WTC11 (cell line): ENCODE data around the gene SNTB2. TPM values are rescaled to one million over a fixed set of nuclear protein-coding genes. Genes with fewer than 3 reads are reported as not detected.
"Not testable (repeated sequence)": the region's sequence is repeated elsewhere in the genome, so short reads cannot be mapped to it uniquely, and the experiment has no call there.

ENCODE experiments used
- ATAC-seq: fragments of 200-7000 bp; cut with Tn5 transposase; 2 replicates; pipeline ENCODE4 v1.10.0; 2021; ENCODE audit warnings: mild to moderate bottlenecking, moderate library complexity
- CTCF ChIA-PET: fragments of 300-600 bp; sonication (Branson Sonifier 250); formaldehyde crosslinking; loops from one replicate; lab custom pipeline; 2021; ENCODE audit warnings: antibody characterized with exemption; lab: Charles Lee
- POLR2A ChIA-PET: fragments of 350-600 bp; sonication (Branson Sonifier 250); formaldehyde crosslinking; loops from one replicate; lab custom pipeline; 2021; ENCODE audit warnings: antibody characterized with exemption; lab: Charles Lee
- DNase-seq: peaks from one replicate; pipeline ENCODE4 v3.0.0; 2021; ENCODE audit warnings: low spot score
- H3K27ac Mint-ChIP-seq: 2 replicates; pipeline ENCODE4 v1.8.0; 2021; ENCODE audit warnings: mixed read lengths
- H3K27me3 Mint-ChIP-seq: 2 replicates; pipeline ENCODE4 v1.8.0; 2021; ENCODE audit warnings: low read depth, mild to moderate bottlenecking, moderate library complexity, mixed read lengths
- H3K36me3 Mint-ChIP-seq: 2 replicates; pipeline ENCODE4 v1.8.0; 2021; ENCODE audit warnings: mixed read lengths
- H3K4me1 Mint-ChIP-seq: 2 replicates; pipeline ENCODE4 v1.8.0; 2022; ENCODE audit warnings: mixed read lengths
- H3K4me3 Mint-ChIP-seq: 2 replicates; pipeline ENCODE4 v1.8.0; 2021; ENCODE audit warnings: mild to moderate bottlenecking, moderate library complexity, mixed read lengths
- H3K9me3 Mint-ChIP-seq: 2 replicates; pipeline ENCODE4 v1.8.0; 2021; ENCODE audit warnings: mixed read lengths
- AFF4 ChIP-seq: sonication (generic); formaldehyde crosslinking; IDR thresholded peaks from 2 replicates; pipeline ENCODE4 v1.8.1; 2023; ENCODE audit warnings: mild to moderate bottlenecking, missing genetic modification reagents, borderline replicate concordance
- JAZF1 ChIP-seq: fragments of 250-450 bp; sonication (Bioruptor Pico); IDR thresholded peaks from 2 replicates; pipeline ENCODE4 v1.9.0; 2021; ENCODE audit warnings: moderate library complexity, mild to moderate bottlenecking, inconsistent platforms
- MLX ChIP-seq: sonication (generic); formaldehyde crosslinking; IDR thresholded peaks from 2 replicates; pipeline ENCODE4 v1.8.1; 2023; ENCODE audit warnings: mild to moderate bottlenecking, missing genetic modification reagents, moderate library complexity
- PRRX2 ChIP-seq: fragments of 250-450 bp; sonication (Bioruptor Pico); IDR thresholded peaks from 2 replicates; pipeline ENCODE4 v1.8.0; 2021; ENCODE audit warnings: mild to moderate bottlenecking
- SMAD3 ChIP-seq: sonication (generic); formaldehyde crosslinking; IDR thresholded peaks from 2 replicates; pipeline ENCODE4 v1.8.0; 2022; ENCODE audit warnings: missing genetic modification reagents, mild to moderate bottlenecking, borderline replicate concordance
- SMAD4 ChIP-seq: sonication (generic); formaldehyde crosslinking; IDR thresholded peaks from 2 replicates; pipeline ENCODE4 v1.8.0; 2022; ENCODE audit warnings: mild to moderate bottlenecking, missing genetic modification reagents
- ZBTB43 ChIP-seq: sonication (generic); formaldehyde crosslinking; IDR thresholded peaks from 2 replicates; pipeline ENCODE4 v1.8.1; 2023; ENCODE audit warnings: mild to moderate bottlenecking, missing genetic modification reagents
- total RNA-seq: library from RNA; stranded (reverse); gene quantifications from 3 replicates; pipeline ENCODE4 v1.2.3, GENCODE V29; 2021
- TF ChIP-seq, protein P1 (sequence below): fragments of 200-600 bp; IDR thresholded peaks from 2 replicates; pipeline ENCODE4 v1.8.0; 2022; ENCODE audit warnings: antibody characterized with exemption
- TF ChIP-seq, protein P2 (sequence below): fragments of 250-450 bp; sonication (Bioruptor Pico); conservative IDR thresholded peaks from 2 replicates; pipeline ENCODE4 v1.9.0; 2021; ENCODE audit warnings: mild to moderate bottlenecking
- TF ChIP-seq, protein P3 (sequence below): fragments of 250-450 bp; sonication (Bioruptor Pico); IDR thresholded peaks from 2 replicates; pipeline ENCODE4 v1.9.0; 2021; ENCODE audit warnings: mild to moderate bottlenecking

Gene SNTB2
- total RNA-seq, 1 experiment from 2014 or later = 23.7 TPM

- no peaks in the 10 kb centered on the region for H3K27me3 Mint-ChIP-seq
- H3K4me3 Mint-ChIP-seq = no peak overlapping the region
- ChIA-PET CTCF (interaction anchor here (1.1 to 2.5 kb wide), 5 partner anchors 9 to 137 kb away, joined by 4 to 8 read pairs (median 6); no protein-coding TSS in a partner anchor), POLR2A (interaction anchor here (0.6 kb wide), 1 partner anchor 130 kb away, joined by 4 read pairs; no protein-coding TSS in a partner anchor)
- H3K4me1 Mint-ChIP-seq = no peaks in the 10 kb centered on the region
- no peak overlapping the region for H3K27ac Mint-ChIP-seq
- DNase-seq = no peak
- no peak for ATAC-seq
- no peak for TF ChIP-seq AFF4 (CRISPR knock-in tag)
- TF ChIP-seq, protein P1, sequence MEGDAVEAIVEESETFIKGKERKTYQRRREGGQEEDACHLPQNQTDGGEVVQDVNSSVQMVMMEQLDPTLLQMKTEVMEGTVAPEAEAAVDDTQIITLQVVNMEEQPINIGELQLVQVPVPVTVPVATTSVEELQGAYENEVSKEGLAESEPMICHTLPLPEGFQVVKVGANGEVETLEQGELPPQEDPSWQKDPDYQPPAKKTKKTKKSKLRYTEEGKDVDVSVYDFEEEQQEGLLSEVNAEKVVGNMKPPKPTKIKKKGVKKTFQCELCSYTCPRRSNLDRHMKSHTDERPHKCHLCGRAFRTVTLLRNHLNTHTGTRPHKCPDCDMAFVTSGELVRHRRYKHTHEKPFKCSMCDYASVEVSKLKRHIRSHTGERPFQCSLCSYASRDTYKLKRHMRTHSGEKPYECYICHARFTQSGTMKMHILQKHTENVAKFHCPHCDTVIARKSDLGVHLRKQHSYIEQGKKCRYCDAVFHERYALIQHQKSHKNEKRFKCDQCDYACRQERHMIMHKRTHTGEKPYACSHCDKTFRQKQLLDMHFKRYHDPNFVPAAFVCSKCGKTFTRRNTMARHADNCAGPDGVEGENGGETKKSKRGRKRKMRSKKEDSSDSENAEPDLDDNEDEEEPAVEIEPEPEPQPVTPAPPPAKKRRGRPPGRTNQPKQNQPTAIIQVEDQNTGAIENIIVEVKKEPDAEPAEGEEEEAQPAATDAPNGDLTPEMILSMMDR = peak; percentile 9; the same call in 1 of the 2 replicates
- no peaks in the 10 kb centered on the region for H3K9me3 Mint-ChIP-seq
- peaks cover 3% of the 10 kb centered on the region; the same call in 1 of the 2 replicates for H3K36me3 Mint-ChIP-seq
Measured at GRCh38 chr16:69286941-69287713, 100.2 kb downstream of the SNTB2 start.

- H3K4me3 Mint-ChIP-seq, ATAC-seq, H3K4me1 Mint-ChIP-seq, H3K9me3 Mint-ChIP-seq, H3K27ac Mint-ChIP-seq, H3K27me3 Mint-ChIP-seq, DNase-seq, H3K36me3 Mint-ChIP-seq: not testable (repeated sequence)
- CTCF ChIA-PET = interaction anchor here (1.0 kb wide), 1 partner anchor 141 kb away, joined by 3 read pairs; no protein-coding TSS in a partner anchor
- POLR2A ChIA-PET = interaction anchor here (0.6 kb wide), 1 partner anchor 27 kb away, joined by 3 read pairs; no protein-coding TSS in a partner anchor
Measured at GRCh38 chr16:69291657-69292056, 104.7 kb downstream of the SNTB2 start.

DNA sequence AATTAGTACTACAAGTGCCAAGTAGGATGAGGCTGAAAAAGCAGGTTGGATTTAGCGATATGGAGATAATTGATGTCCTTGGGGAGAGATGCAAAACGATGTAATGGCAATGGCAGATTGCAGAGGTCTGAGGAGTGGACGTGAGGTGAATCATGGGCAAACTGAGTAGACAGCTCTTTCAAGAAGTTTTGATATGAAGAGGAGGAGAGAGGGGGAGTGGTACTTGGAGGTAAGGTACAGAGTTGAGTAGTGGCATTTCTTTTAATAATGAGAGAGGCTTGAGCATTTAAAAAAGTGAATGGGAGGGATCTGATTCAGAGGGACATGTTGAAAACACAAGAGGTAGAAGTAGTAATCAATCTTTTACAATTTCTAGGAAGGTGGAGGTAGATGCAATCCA, 106.4 kb downstream of the SNTB2 start:
- POLR2A ChIA-PET = no interaction called here
- Mint-ChIP-seq H3K4me1 (no peaks in the 10 kb centered on the region), H3K27me3 (no peaks in the 10 kb centered on the region), H3K36me3 (peaks cover 3% of the 10 kb centered on the region; the same call in 1 of the 2 replicates), H3K4me3 (no peak overlapping the region), H3K27ac (peak overlapping the region; percentile 43), H3K9me3 (no peaks in the 10 kb centered on the region)
- DNase-seq (no peak), ATAC-seq (no peak)
- TF ChIP-seq JAZF1 (CRISPR knock-in tag) (no peak), MLX (no peak), PRRX2 (CRISPR knock-in tag) (no peak), SMAD3 (CRISPR knock-in tag) (no peak), ZBTB43 (CRISPR knock-in tag) (no peak), AFF4 (CRISPR knock-in tag) (no peak), SMAD4 (CRISPR knock-in tag) (no peak)
- TF ChIP-seq, protein P2, sequence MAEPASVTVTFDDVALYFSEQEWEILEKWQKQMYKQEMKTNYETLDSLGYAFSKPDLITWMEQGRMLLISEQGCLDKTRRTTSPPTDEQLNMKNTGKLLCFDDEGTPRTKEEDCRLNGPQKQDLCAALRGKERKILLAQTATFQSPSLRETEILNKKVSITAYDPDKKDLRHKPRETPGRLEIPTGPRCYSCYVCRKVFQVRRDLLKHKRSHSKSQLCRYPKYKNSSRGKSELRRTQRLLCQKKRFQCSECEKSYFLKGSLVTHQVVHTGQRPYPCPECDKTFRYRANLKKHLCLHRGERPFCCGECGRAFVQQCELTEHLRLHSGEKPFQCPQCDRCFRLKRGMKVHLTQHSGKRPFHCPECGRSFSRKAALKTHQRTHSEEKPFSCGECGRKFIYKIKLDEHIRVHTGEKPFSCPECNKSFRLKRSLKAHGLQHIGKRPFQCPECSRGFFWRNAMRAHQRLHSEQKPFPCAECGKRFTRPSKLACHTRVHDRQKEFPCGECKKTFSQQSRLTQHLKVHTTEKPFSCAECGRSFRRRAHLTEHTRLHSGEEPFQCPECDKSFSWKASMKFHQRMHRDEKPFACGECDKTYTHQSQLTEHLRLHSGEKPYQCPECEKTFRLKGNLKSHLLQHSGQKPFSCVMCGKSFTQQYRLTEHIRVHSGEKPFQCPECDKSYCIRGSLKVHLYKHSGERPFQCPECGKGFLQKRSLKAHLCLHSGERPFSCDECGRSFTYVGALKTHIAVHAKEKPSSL = no peak
- TF ChIP-seq, protein P3, sequence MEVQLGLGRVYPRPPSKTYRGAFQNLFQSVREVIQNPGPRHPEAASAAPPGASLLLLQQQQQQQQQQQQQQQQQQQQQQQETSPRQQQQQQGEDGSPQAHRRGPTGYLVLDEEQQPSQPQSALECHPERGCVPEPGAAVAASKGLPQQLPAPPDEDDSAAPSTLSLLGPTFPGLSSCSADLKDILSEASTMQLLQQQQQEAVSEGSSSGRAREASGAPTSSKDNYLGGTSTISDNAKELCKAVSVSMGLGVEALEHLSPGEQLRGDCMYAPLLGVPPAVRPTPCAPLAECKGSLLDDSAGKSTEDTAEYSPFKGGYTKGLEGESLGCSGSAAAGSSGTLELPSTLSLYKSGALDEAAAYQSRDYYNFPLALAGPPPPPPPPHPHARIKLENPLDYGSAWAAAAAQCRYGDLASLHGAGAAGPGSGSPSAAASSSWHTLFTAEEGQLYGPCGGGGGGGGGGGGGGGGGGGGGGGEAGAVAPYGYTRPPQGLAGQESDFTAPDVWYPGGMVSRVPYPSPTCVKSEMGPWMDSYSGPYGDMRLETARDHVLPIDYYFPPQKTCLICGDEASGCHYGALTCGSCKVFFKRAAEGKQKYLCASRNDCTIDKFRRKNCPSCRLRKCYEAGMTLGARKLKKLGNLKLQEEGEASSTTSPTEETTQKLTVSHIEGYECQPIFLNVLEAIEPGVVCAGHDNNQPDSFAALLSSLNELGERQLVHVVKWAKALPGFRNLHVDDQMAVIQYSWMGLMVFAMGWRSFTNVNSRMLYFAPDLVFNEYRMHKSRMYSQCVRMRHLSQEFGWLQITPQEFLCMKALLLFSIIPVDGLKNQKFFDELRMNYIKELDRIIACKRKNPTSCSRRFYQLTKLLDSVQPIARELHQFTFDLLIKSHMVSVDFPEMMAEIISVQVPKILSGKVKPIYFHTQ (CRISPR knock-in tag) = no peak
- CTCF ChIA-PET = no interaction called here
